IMR-90 (cell line): Measurements from ENCODE around the gene LBH. TPM values are rescaled to one million over a fixed set of nuclear protein-coding genes. Genes with fewer than 3 reads are reported as not detected.

Experiments used
- ATAC-seq: fragments of 200-7000 bp; cut with Tn5 transposase; 2 replicates; pipeline ENCODE4 v1.9.1; 2020; ENCODE audit warnings: low read depth, mild to moderate bottlenecking, moderate library complexity
- BruUV-seq: library from RNA; stranded (reverse); fragments of 400-500 nt; replicated peaks from 2 replicates; lab custom pipeline; 2021; lab: Mats Ljungman, UMichigan
- CTCF ChIA-PET: fragments of 300-600 bp; formaldehyde crosslinking; extraction: SDS; loops from one replicate; lab custom pipeline; 2021; ENCODE audit warnings: antibody characterized with exemption; lab: Yijun Ruan, JAX
- POLR2A ChIA-PET: fragments of 300-600 bp; sonication (Branson Sonifier 250); formaldehyde crosslinking; loops from one replicate; lab custom pipeline; 2022; ENCODE audit warnings: antibody characterized with exemption; ENCODE audit not compliant: unreplicated experiment; lab: Charles Lee
- DNase-seq: peaks from one replicate; pipeline ENCODE4 v3.0.0; 2013
- H2AFZ ChIP-seq: replicated peaks from 2 replicates; pipeline ENCODE3; 2013; ENCODE audit warnings: low read length, mild to moderate bottlenecking; ENCODE audit not compliant: poor library complexity
- H2AK5ac ChIP-seq: 2 replicates; pipeline ENCODE4 v1.6.1; 2013; ENCODE audit warnings: low read depth, low read length, inconsistent platforms
- H2AK9ac ChIP-seq: replicated peaks from 2 replicates; pipeline ENCODE3; 2013; ENCODE audit warnings: mild to moderate bottlenecking, low read depth, low read length, moderate library complexity; ENCODE audit not compliant: poor library complexity
- H2BK120ac ChIP-seq: 2 replicates; pipeline ENCODE4 v1.6.1; 2013; ENCODE audit warnings: low read depth, low read length, inconsistent platforms
- H2BK15ac ChIP-seq: 3 replicates; pipeline ENCODE4 v1.6.1; 2013; ENCODE audit warnings: low read depth, low read length, inconsistent platforms
- H2BK20ac ChIP-seq: 2 replicates; pipeline ENCODE4 v1.6.1; 2013; ENCODE audit warnings: low read depth, mild to moderate bottlenecking, inconsistent platforms, low read length, moderate library complexity
- H2BK5ac ChIP-seq: 2 replicates; pipeline ENCODE4 v1.6.1; 2013; ENCODE audit warnings: mild to moderate bottlenecking, low read depth, low read length, inconsistent platforms; ENCODE audit not compliant: poor library complexity, severe bottlenecking
- H3K14ac ChIP-seq: replicated peaks from 2 replicates; pipeline ENCODE4 v1.6.1; 2013; ENCODE audit warnings: low read depth, low read length, inconsistent platforms
- H3K18ac ChIP-seq: 2 replicates; pipeline ENCODE4 v1.6.1; 2013; ENCODE audit warnings: low read depth, low read length, control low read depth
- H3K23ac ChIP-seq: 2 replicates; pipeline ENCODE4 v1.6.1; 2013; ENCODE audit warnings: low read depth, low read length, inconsistent platforms
- H3K27ac ChIP-seq: 2 replicates; pipeline ENCODE4 v1.5.1; 2013; ENCODE audit warnings: mild to moderate bottlenecking, control low read depth, low read length; ENCODE audit not compliant: insufficient read depth
- H3K27me3 ChIP-seq: 2 replicates; pipeline ENCODE4 v1.6.1; 2013; ENCODE audit warnings: low read length; ENCODE audit not compliant: control insufficient read depth, insufficient read depth
- H3K36me3 ChIP-seq: 2 replicates; pipeline ENCODE4 v1.6.1; 2013; ENCODE audit warnings: low read length, mixed read lengths; ENCODE audit not compliant: control insufficient read depth, insufficient read depth
- H3K4ac ChIP-seq: 2 replicates; pipeline ENCODE4 v1.6.1; 2013; ENCODE audit warnings: low read depth, low read length, inconsistent platforms
- H3K4me1 ChIP-seq: 2 replicates; pipeline ENCODE4 v1.6.1; 2013; ENCODE audit warnings: low read length, mixed read lengths; ENCODE audit not compliant: control insufficient read depth, insufficient read depth
- H3K4me2 ChIP-seq: 2 replicates; pipeline ENCODE4 v1.6.1; 2013; ENCODE audit warnings: low read depth, mild to moderate bottlenecking, control low read depth, low read length, moderate library complexity
- H3K4me3 ChIP-seq: 2 replicates; pipeline ENCODE4 v1.5.1; 2013; ENCODE audit warnings: low read depth, mild to moderate bottlenecking, control low read depth, low read length, moderate library complexity; ENCODE audit not compliant: insufficient read depth
- H3K56ac ChIP-seq: 2 replicates; pipeline ENCODE4 v1.6.1; 2013; ENCODE audit warnings: low read length, inconsistent platforms; ENCODE audit not compliant: insufficient read depth; ENCODE audit errors: extremely low read depth
- H3K79me1 ChIP-seq, 2 experiments: 2 replicates each; pipeline ENCODE4 v1.6.1; 2013; ENCODE audit warnings: low read length in 2 of 2, inconsistent platforms in 1 of 2, low read depth in 1 of 2
- H3K9ac ChIP-seq: 2 replicates; pipeline ENCODE4 v1.6.1; 2013; ENCODE audit warnings: low read depth, low read length, control low read depth
- H3K9me1 ChIP-seq: 2 replicates; pipeline ENCODE4 v1.6.1; 2013; ENCODE audit warnings: low read length, inconsistent platforms; ENCODE audit not compliant: insufficient read depth
- H3K9me3 ChIP-seq: 2 replicates; pipeline ENCODE4 v1.6.1; 2013; ENCODE audit warnings: low read length; ENCODE audit not compliant: control insufficient read depth, insufficient read depth
- H4K20me1 ChIP-seq: 2 replicates; pipeline ENCODE4 v1.6.1; 2013; ENCODE audit warnings: low read length, inconsistent platforms; ENCODE audit not compliant: insufficient read depth
- H4K5ac ChIP-seq: 2 replicates; pipeline ENCODE4 v1.6.1; 2013; ENCODE audit warnings: mild to moderate bottlenecking, low read depth, low read length, control low read depth
- H4K8ac ChIP-seq, 2 experiments: 2 replicates each; pipeline ENCODE4 v1.6.1; 2013; ENCODE audit warnings: low read depth in 2 of 2, low read length in 2 of 2, control low read depth in 1 of 2, inconsistent platforms in 1 of 2
- H4K91ac ChIP-seq: 2 replicates; pipeline ENCODE4 v1.6.1; 2013; ENCODE audit warnings: low read depth, low read length, inconsistent platforms; ENCODE audit not compliant: insufficient read depth
- BHLHE40 ChIP-seq: fragments of 150-350 bp; IDR thresholded peaks from 2 replicates; pipeline ENCODE4 v1.6.1; 2016; ENCODE audit warnings: mild to moderate bottlenecking, low read depth, low read length
- CEBPB ChIP-seq: IDR thresholded peaks from 2 replicates; pipeline ENCODE4 v1.6.1; 2012; ENCODE audit warnings: low read depth, low read length, improper control_type of control experiment
- FOS ChIP-seq: fragments of 150-350 bp; IDR thresholded peaks from 2 replicates; pipeline ENCODE4 v1.6.1; 2016; ENCODE audit warnings: low read depth, low read length
- MAZ ChIP-seq: IDR thresholded peaks from 2 replicates; pipeline ENCODE4 v1.6.1; 2012; ENCODE audit warnings: low read depth, mild to moderate bottlenecking, low read length, improper control_type of control experiment, moderate library complexity, borderline replicate concordance
- NFE2L2 ChIP-seq: fragments of 150-350 bp; IDR thresholded peaks from 2 replicates; pipeline ENCODE4 v1.6.1; 2016; ENCODE audit warnings: low read depth, mild to moderate bottlenecking, low read length
- POLR2A ChIP-seq: IDR thresholded peaks from 2 replicates; pipeline ENCODE4 v1.6.1; 2012; ENCODE audit warnings: mild to moderate bottlenecking, low read depth, low read length
- RAD21 ChIP-seq: IDR thresholded peaks from 2 replicates; pipeline ENCODE4 v1.6.1; 2012; ENCODE audit warnings: low read length, improper control_type of control experiment
- RFX5 ChIP-seq: IDR thresholded peaks from 2 replicates; pipeline ENCODE4 v1.8.0; 2012; ENCODE audit warnings: low read depth, mild to moderate bottlenecking, low read length, moderate library complexity
- WGBS, 2 experiments: methylation state at CpG; one replicate each; pipeline versions ENCODE4 v1.1.5 to v1.1.7; 2013; ENCODE audit warnings: missing lambda C conversion rate in 2 of 2; ENCODE audit not compliant: insufficient read length in 1 of 2; ENCODE audit errors: extremely low coverage in 2 of 2; 5-methylcytosine and 5-hydroxymethylcytosine counted together
- dilution Hi-C: fragments of 300-500 bp; cut with HindIII; formaldehyde crosslinking; loops from one replicate; pipeline ENCODE4 v1.14.3; 2018; ENCODE audit warnings: low sequenced_read_pairs; ENCODE audit not compliant: unreplicated experiment
- in situ Hi-C: fragments of 300-500 bp; cut with MboI; formaldehyde crosslinking; loops from 3 replicates; pipeline ENCODE4 v1.14.3; 2019; ENCODE audit warnings: low sequenced_read_pairs, inconsistent platforms, mixed read lengths
- intact Hi-C: fragments of 100-400 bp; cut with micrococcal nuclease; formaldehyde crosslinking; loops from 2 replicates; pipeline ENCODE4 v1.10.0; 2022
- polyA plus RNA-seq, 3 experiments: library from polyadenylated mRNA; depleted of rRNA; stranded (reverse); fragments of >200 nt; gene quantifications; 2 replicates each; pipeline ENCODE4 v1.2.3, GENCODE V29; 2012; ENCODE audit warnings: low replicate concordance in 1 of 3
- total RNA-seq: library from RNA; depleted of rRNA; stranded (reverse); fragments of >200 nt; gene quantifications from 2 replicates; pipeline ENCODE4 v1.2.3, GENCODE V29; 2012
- TF ChIP-seq, protein P1 (sequence below): conservative IDR thresholded peaks from 2 replicates; pipeline ENCODE4 v1.5.1; 2012; ENCODE audit warnings: mild to moderate bottlenecking, low read depth, low read length, improper control_type of control experiment
- TF ChIP-seq, protein P2 (sequence below): fragments of 150-350 bp; IDR thresholded peaks from 2 replicates; pipeline ENCODE4 v1.6.1; 2017; ENCODE audit warnings: mild to moderate bottlenecking, antibody characterized with exemption, low read length, low read depth

Gene LBH
- total and polyA plus RNA-seq, 2 of the 4 experiments (the other 2 are of a cell fraction): 158 to 202 TPM

DNA sequence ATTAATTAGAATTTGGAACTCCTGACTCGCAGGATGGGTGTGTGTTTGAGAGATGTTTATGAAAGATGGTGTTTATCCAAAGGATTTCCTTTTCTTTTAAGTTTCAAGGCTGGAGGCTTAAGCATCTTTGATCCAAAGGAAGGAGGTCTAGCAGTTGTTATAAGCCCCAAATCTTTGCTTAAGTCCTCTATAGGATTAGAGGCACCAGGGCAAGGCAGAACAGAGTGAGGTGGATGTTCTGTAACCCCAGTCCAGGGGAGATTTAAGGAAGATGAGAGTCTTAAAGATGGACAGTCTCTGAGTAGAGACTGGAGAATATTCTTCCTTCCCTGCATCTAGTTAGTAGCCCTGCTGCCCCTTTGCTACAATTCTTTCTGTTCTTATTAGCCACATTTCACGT lies 17.5 kb downstream of the LBH start:
- no TSS peak for BruUV-seq
- Histone ChIP-seq H2BK15ac (no peak overlapping the region), H4K91ac (no peak overlapping the region), H2AFZ (no peak overlapping the region), H2AK9ac (no peak overlapping the region), H3K4ac (no peak overlapping the region), H2AK5ac (no peak overlapping the region), H3K4me2 (peak overlapping the region; percentile 18; the same call in 1 of the 2 replicates), H3K9me1 (peaks cover 43% of the 10 kb centered on the region), H3K36me3 (peaks cover 71% of the 10 kb centered on the region), H3K4me3 (no peak overlapping the region), H3K18ac (no peak overlapping the region), H2BK120ac (no peak overlapping the region), H3K14ac (no peak overlapping the region; the same call in 1 of the 2 replicates), H2BK20ac (no peak overlapping the region), H4K8ac (peak overlapping the region in 1 of 2 experiments; percentile 44; a peak in 1 of 4 replicates), H4K5ac (no peak overlapping the region), H3K27me3 (no peaks in the 10 kb centered on the region), H3K9me3 (no peaks in the 10 kb centered on the region), H3K23ac (peak overlapping the region; percentile 91), H3K27ac (peak overlapping the region; percentile 67; the same call in 1 of the 2 replicates), H3K79me1 (peaks cover 2 to 86% of the 10 kb centered on the region in 2 experiments; a peak in 2 of 4 replicates), H3K56ac (no peak overlapping the region), H3K9ac (no peak overlapping the region), H4K20me1 (peaks cover 97% of the 10 kb centered on the region), H2BK5ac (peak overlapping the region; percentile 60), H3K4me1 (peaks cover 40% of the 10 kb centered on the region)
- ChIA-PET CTCF (no interaction called here), POLR2A (no interaction called here)
- in situ Hi-C loops: no loop called here
- ATAC-seq (no peak), DNase-seq (no peak)
- TF ChIP-seq POLR2A (no peak), CEBPB (no peak), RAD21 (no peak), NFE2L2 (no peak), RFX5 (no peak), MAZ (no peak), FOS (no peak), BHLHE40 (no peak)
- TF ChIP-seq, protein P1, sequence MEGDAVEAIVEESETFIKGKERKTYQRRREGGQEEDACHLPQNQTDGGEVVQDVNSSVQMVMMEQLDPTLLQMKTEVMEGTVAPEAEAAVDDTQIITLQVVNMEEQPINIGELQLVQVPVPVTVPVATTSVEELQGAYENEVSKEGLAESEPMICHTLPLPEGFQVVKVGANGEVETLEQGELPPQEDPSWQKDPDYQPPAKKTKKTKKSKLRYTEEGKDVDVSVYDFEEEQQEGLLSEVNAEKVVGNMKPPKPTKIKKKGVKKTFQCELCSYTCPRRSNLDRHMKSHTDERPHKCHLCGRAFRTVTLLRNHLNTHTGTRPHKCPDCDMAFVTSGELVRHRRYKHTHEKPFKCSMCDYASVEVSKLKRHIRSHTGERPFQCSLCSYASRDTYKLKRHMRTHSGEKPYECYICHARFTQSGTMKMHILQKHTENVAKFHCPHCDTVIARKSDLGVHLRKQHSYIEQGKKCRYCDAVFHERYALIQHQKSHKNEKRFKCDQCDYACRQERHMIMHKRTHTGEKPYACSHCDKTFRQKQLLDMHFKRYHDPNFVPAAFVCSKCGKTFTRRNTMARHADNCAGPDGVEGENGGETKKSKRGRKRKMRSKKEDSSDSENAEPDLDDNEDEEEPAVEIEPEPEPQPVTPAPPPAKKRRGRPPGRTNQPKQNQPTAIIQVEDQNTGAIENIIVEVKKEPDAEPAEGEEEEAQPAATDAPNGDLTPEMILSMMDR: no peak
- TF ChIP-seq, protein P2, sequence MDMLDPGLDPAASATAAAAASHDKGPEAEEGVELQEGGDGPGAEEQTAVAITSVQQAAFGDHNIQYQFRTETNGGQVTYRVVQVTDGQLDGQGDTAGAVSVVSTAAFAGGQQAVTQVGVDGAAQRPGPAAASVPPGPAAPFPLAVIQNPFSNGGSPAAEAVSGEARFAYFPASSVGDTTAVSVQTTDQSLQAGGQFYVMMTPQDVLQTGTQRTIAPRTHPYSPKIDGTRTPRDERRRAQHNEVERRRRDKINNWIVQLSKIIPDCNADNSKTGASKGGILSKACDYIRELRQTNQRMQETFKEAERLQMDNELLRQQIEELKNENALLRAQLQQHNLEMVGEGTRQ: no peak
- intact Hi-C loops: no loop called here
- dilution Hi-C loops: no loop called here
- WGBS, 2 experiments: no CpG with 5 or more reads among the region's 2 CpGs
